ENCODE data around the gene MPL.

MPL gene

GRCh38 chr1:43327549-43328292, 9.9 kb upstream of the MPL start:
- no peak for DNase-seq

- no peak for DNase-seq
Observed at GRCh38 chr1:43329995-43330751, 7.4 kb upstream of the MPL start.

GRCh38 chr1:43331688-43332087, 5.9 kb upstream of the MPL start:
- DNase-seq = no peak

- DNase-seq = no peak
Observed at GRCh38 chr1:43334453-43335205, 3.0 kb upstream of the MPL start.

GRCh38 chr1:43338001-43338400, 383 bp downstream of the MPL start:
- DNase-seq = no peak

GRCh38 chr1:43339584-43340232, 2.1 kb downstream of the MPL start:
- no peak for DNase-seq

- no peak for DNase-seq
Observed at GRCh38 chr1:43340559-43340958, 2.9 kb downstream of the MPL start.

- DNase-seq = no peak
Observed at GRCh38 chr1:43344267-43344850, 6.7 kb downstream of the MPL start.

GRCh38 chr1:43345120-43345519, 7.5 kb downstream of the MPL start:
- no peak for DNase-seq

- DNase-seq = no peak
Observed at GRCh38 chr1:43346636-43347035, 9.0 kb downstream of the MPL start.

- peak; percentile 68 for DNase-seq
Observed at GRCh38 chr1:43348343-43348808, 10.8 kb downstream of the MPL start.

GRCh38 chr1:43348809-43349593, 11.4 kb downstream of the MPL start:
- DNase-seq = peak; percentile 96

GRCh38 chr1:43349594-43350306, 12.1 kb downstream of the MPL start:
- no peak for DNase-seq

GRCh38 chr1:43350976-43351375, 13.4 kb downstream of the MPL start:
- DNase-seq = no peak

GRCh38 chr1:43351421-43352350, 14.1 kb downstream of the MPL start:
- no peak for DNase-seq

- DNase-seq = no peak
Observed at GRCh38 chr1:43352351-43352705, 14.7 kb downstream of the MPL start.

- no peak for DNase-seq
Observed at GRCh38 chr1:43352881-43353280, 15.3 kb downstream of the MPL start.

GRCh38 chr1:43354471-43354870, 16.9 kb downstream of the MPL start:
- no peak for DNase-seq

- DNase-seq = no peak
Observed at GRCh38 chr1:43354936-43355335, 17.3 kb downstream of the MPL start.

GRCh38 chr1:43357251-43357650, 19.6 kb downstream of the MPL start:
- no peak for DNase-seq

All from NCI-H2171 (cell line).